ENCODE data around the gene MACROD1.
A peak's percentile ranks its signal among the peaks of the same experiment; 100 is the strongest.

The MACROD1 gene

GRCh38 chr11:64180891-64181290, 15.0 kb upstream of the MACROD1 start:
- no peak for DNase-seq
- H3K27ac Mint-ChIP-seq: no peak overlapping the region
- no peaks in the 10 kb centered on the region for H3K9me3 Mint-ChIP-seq
- no peaks in the 10 kb centered on the region for H3K27me3 Mint-ChIP-seq (ENCODE audit: low read depth, poor library complexity)
- H3K4me3 Mint-ChIP-seq: peak overlapping the region; percentile 8
- TF ChIP-seq CTCF (IDR thresholded peaks at IDR 0.05): no peak
- H3K36me3 Mint-ChIP-seq (ENCODE audit: low read depth): peaks cover 14% of the 10 kb centered on the region
- H3K4me1 Mint-ChIP-seq: peaks cover 45% of the 10 kb centered on the region

- Mint-ChIP-seq H3K36me3 (ENCODE audit: low read depth) (peaks cover 18% of the 10 kb centered on the region), H3K27me3 (ENCODE audit: low read depth, poor library complexity) (peaks cover 2% of the 10 kb centered on the region), H3K9me3 (peaks cover 6% of the 10 kb centered on the region), H3K4me3 (no peak overlapping the region), H3K27ac (no peak overlapping the region), H3K4me1 (peaks cover 35% of the 10 kb centered on the region)
- no peak for DNase-seq
- no peak for TF ChIP-seq CTCF (IDR thresholded peaks at IDR 0.05)
Observed at GRCh38 chr11:64178951-64179639, 13.2 kb upstream of the MACROD1 start.

DNA sequence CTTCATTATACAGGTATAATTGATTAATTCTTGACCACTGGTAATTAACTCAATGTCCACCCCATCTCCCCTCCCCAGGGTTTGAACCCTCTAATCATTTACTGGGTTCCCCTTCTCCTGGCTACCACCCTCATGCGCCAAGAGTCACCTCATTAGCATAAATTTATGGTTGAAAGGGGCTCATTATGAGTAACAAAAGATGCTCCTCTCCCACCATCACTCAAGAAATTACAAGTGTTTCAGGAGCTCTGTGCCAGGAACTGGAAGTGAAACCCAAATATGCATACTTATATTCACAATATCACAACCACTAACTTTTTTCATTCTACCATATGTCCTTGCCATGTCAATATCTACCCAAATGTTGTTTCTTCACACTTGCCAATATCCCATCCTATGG, 12.3 kb upstream of the MACROD1 start:
- DNase-seq: no peak
- H3K27ac Mint-ChIP-seq: no peak overlapping the region
- H3K9me3 Mint-ChIP-seq: peaks cover 15% of the 10 kb centered on the region
- peaks cover 25% of the 10 kb centered on the region for H3K36me3 Mint-ChIP-seq (ENCODE audit: low read depth)
- H3K4me1 Mint-ChIP-seq: peaks cover 26% of the 10 kb centered on the region
- H3K4me3 Mint-ChIP-seq: no peak overlapping the region
- no peak for TF ChIP-seq CTCF (IDR thresholded peaks at IDR 0.05)
- peaks cover 4% of the 10 kb centered on the region for H3K27me3 Mint-ChIP-seq (ENCODE audit: low read depth, poor library complexity)

- peaks cover 15% of the 10 kb centered on the region for H3K4me1 Mint-ChIP-seq
- H3K4me3 Mint-ChIP-seq: no peak overlapping the region
- no peak overlapping the region for H3K27ac Mint-ChIP-seq
- peaks cover 15% of the 10 kb centered on the region for H3K9me3 Mint-ChIP-seq
- no peak for DNase-seq
- TF ChIP-seq CTCF (IDR thresholded peaks at IDR 0.05): no peak
- peaks cover 4% of the 10 kb centered on the region for H3K27me3 Mint-ChIP-seq (ENCODE audit: low read depth, poor library complexity)
- peaks cover 25% of the 10 kb centered on the region for H3K36me3 Mint-ChIP-seq (ENCODE audit: low read depth)
Observed at GRCh38 chr11:64176751-64177150, 10.8 kb upstream of the MACROD1 start.

- peaks cover 7% of the 10 kb centered on the region for H3K27me3 Mint-ChIP-seq (ENCODE audit: low read depth, poor library complexity)
- H3K4me3 Mint-ChIP-seq: no peak overlapping the region
- H3K27ac Mint-ChIP-seq: no peak overlapping the region
- DNase-seq: no peak
- H3K9me3 Mint-ChIP-seq: peaks cover 23% of the 10 kb centered on the region
- TF ChIP-seq CTCF (IDR thresholded peaks at IDR 0.05): no peak
- H3K36me3 Mint-ChIP-seq (ENCODE audit: low read depth): peaks cover 27% of the 10 kb centered on the region
- H3K4me1 Mint-ChIP-seq: no peaks in the 10 kb centered on the region
Observed at GRCh38 chr11:64173616-64174355, 7.9 kb upstream of the MACROD1 start.

Measured in nephron progenitor cell (in vitro differentiated cells).